Mesenchymal stem cell (in vitro differentiated cells and primary cell): Measurements from ENCODE around the gene NBDY.

Source experiments
- DNase-seq: peaks from one replicate; pipeline ENCODE4 v3.0.0-alpha.2; 2013
- H2AFZ ChIP-seq: one replicate; pipeline ENCODE4 v1.6.1; 2013; ENCODE audit warnings: low read depth, mild to moderate bottlenecking, control low read depth, inconsistent platforms, low read length, moderate library complexity
- H2AK5ac ChIP-seq: 2 replicates; pipeline ENCODE4 v1.6.1; 2013; ENCODE audit warnings: low read length, moderate library complexity, mild to moderate bottlenecking, inconsistent platforms; ENCODE audit not compliant: severe bottlenecking
- H2BK120ac ChIP-seq: one replicate; pipeline ENCODE4 v1.6.1; 2013; ENCODE audit warnings: low read depth, mild to moderate bottlenecking, inconsistent platforms, low read length, moderate library complexity
- H2BK12ac ChIP-seq, 2 experiments: one replicate each; pipeline ENCODE4 v1.6.1; 2013; ENCODE audit warnings: inconsistent platforms in 2 of 2, low read length in 2 of 2, mild to moderate bottlenecking in 2 of 2, moderate library complexity in 2 of 2, control low read depth in 1 of 2
- H2BK15ac ChIP-seq: one replicate; pipeline ENCODE4 v1.6.1; 2013; ENCODE audit warnings: mild to moderate bottlenecking, low read depth, inconsistent platforms; ENCODE audit not compliant: poor library complexity, severe bottlenecking
- H2BK5ac ChIP-seq: 2 replicates; pipeline ENCODE4 v1.6.1; 2013; ENCODE audit warnings: low read depth, mild to moderate bottlenecking, low read length, control low read depth, inconsistent platforms; ENCODE audit not compliant: poor library complexity, severe bottlenecking
- H3K14ac ChIP-seq, 2 experiments: one replicate each; pipeline ENCODE4 v1.6.1; 2013; ENCODE audit warnings: inconsistent platforms in 2 of 2, low read length in 2 of 2, control low read depth in 1 of 2, mild to moderate bottlenecking in 1 of 2, moderate library complexity in 1 of 2
- H3K18ac ChIP-seq, 2 experiments: one replicate each; pipeline ENCODE4 v1.6.1; 2013; ENCODE audit warnings: inconsistent platforms in 2 of 2, low read length in 2 of 2, control low read depth in 1 of 2, low read depth in 1 of 2, mild to moderate bottlenecking in 1 of 2
- H3K23ac ChIP-seq, 2 experiments: one replicate each; pipeline ENCODE4 v1.6.1; 2013; ENCODE audit warnings: inconsistent platforms in 2 of 2, low read length in 2 of 2, mild to moderate bottlenecking in 2 of 2, moderate library complexity in 2 of 2, control low read depth in 1 of 2
- H3K27ac ChIP-seq: 2 replicates; pipeline ENCODE4 v1.5.1; 2013; ENCODE audit warnings: mild to moderate bottlenecking, moderate library complexity, low read length, control low read depth, inconsistent platforms; ENCODE audit not compliant: poor library complexity, severe bottlenecking
- H3K27me3 ChIP-seq, 2 experiments: 2 replicates each; pipeline versions ENCODE4 v1.6.1 to v1.7.0; 2013; ENCODE audit warnings: low read length in 2 of 2, mild to moderate bottlenecking in 2 of 2, moderate library complexity in 2 of 2, control low read depth in 1 of 2, inconsistent platforms in 1 of 2; ENCODE audit not compliant: control insufficient read depth in 1 of 2, insufficient read depth in 1 of 2
- H3K36me3 ChIP-seq, 2 experiments: 2 replicates each; pipeline versions ENCODE4 v1.6.1 to v1.7.0; 2013; ENCODE audit warnings: low read length in 2 of 2, control low read depth in 1 of 2, inconsistent platforms in 1 of 2, low read depth in 1 of 2, mild to moderate bottlenecking in 1 of 2; ENCODE audit not compliant: insufficient read depth in 2 of 2, control insufficient read depth in 1 of 2
- H3K4ac ChIP-seq, 2 experiments: one replicate each; pipeline ENCODE4 v1.6.1; 2013; ENCODE audit warnings: inconsistent platforms in 2 of 2, low read length in 2 of 2, mild to moderate bottlenecking in 2 of 2, moderate library complexity in 2 of 2, control low read depth in 1 of 2, low read depth in 1 of 2
- H3K4me1 ChIP-seq: 2 replicates; pipeline ENCODE4 v1.6.1; 2013; ENCODE audit warnings: low read depth, low read length, control low read depth; ENCODE audit not compliant: control insufficient read depth, insufficient read depth
- H3K4me2 ChIP-seq: 2 replicates; pipeline ENCODE4 v1.6.1; 2013; ENCODE audit warnings: low read length, mild to moderate bottlenecking, inconsistent platforms; ENCODE audit not compliant: poor library complexity, severe bottlenecking
- H3K4me3 ChIP-seq, 2 experiments: 2 replicates each; pipeline versions ENCODE4 v1.5.1 to v1.7.0; 2013; ENCODE audit warnings: low read length in 2 of 2, mild to moderate bottlenecking in 2 of 2, control low read depth in 1 of 2, low read depth in 1 of 2; ENCODE audit not compliant: insufficient read depth in 1 of 2
- H3K79me1 ChIP-seq: replicated peaks from 2 replicates; pipeline ENCODE4 v1.6.1; 2013; ENCODE audit warnings: mild to moderate bottlenecking, control low read depth, low read length, inconsistent platforms; ENCODE audit not compliant: poor library complexity, severe bottlenecking
- H3K9ac ChIP-seq: 2 replicates; pipeline ENCODE4 v1.7.0; 2013; ENCODE audit warnings: mild to moderate bottlenecking, low read length, moderate library complexity
- H3K9me3 ChIP-seq: 2 replicates; pipeline ENCODE4 v1.7.0; 2013; ENCODE audit warnings: mild to moderate bottlenecking, low read length; ENCODE audit not compliant: control insufficient read depth
- H4K8ac ChIP-seq: one replicate; pipeline ENCODE4 v1.6.1; 2013; ENCODE audit warnings: inconsistent platforms, mild to moderate bottlenecking, low read length, moderate library complexity
- H4K91ac ChIP-seq: one replicate; pipeline ENCODE4 v1.6.1; 2013; ENCODE audit warnings: mild to moderate bottlenecking, low read length, inconsistent platforms
- WGBS: methylation state at CpG from one replicate; pipeline ENCODE4 v1.1.7; 2013; ENCODE audit warnings: mixed read lengths; 5-methylcytosine and 5-hydroxymethylcytosine counted together

Gene NBDY

GRCh38 chrX:56793521-56794320 lies 64.7 kb downstream of the NBDY start:
- H3K23ac ChIP-seq: no peak overlapping the region
- no peak overlapping the region for H3K4me2 ChIP-seq
- 91% methylated on average over 14 of the region's 15 CpGs for WGBS
- no peak overlapping the region for H2BK120ac ChIP-seq
- H3K27ac ChIP-seq: no peak overlapping the region
- no peak overlapping the region for H4K91ac ChIP-seq
- H3K4me3 ChIP-seq: no peak overlapping the region
- no peak overlapping the region for H2AK5ac ChIP-seq
- H3K36me3 ChIP-seq: peaks cover 5 to 10% of the 10 kb centered on the region in 2 experiments
- no peak overlapping the region for H2AFZ ChIP-seq
- no peak overlapping the region for H2BK5ac ChIP-seq
- H3K9me3 ChIP-seq: no peaks in the 10 kb centered on the region
- peaks cover 0 to 38% of the 10 kb centered on the region in 2 experiments for H3K27me3 ChIP-seq
- H3K4ac ChIP-seq: no peak overlapping the region
- no peak overlapping the region for H2BK15ac ChIP-seq
- no peak overlapping the region for H4K8ac ChIP-seq
- H3K9ac ChIP-seq: no peak overlapping the region
- H3K14ac ChIP-seq: no peak overlapping the region
- H2BK12ac ChIP-seq: no peak overlapping the region
- no peak for DNase-seq
- H3K4me1 ChIP-seq: peaks cover 5% of the 10 kb centered on the region
- no peak overlapping the region for H3K18ac ChIP-seq
- peaks cover 24% of the 10 kb centered on the region for H3K79me1 ChIP-seq

GRCh38 chrX:56794404-56795230 lies 65.6 kb downstream of the NBDY start:
- Histone ChIP-seq H4K8ac (no peak overlapping the region), H3K27ac (no peak overlapping the region), H3K4me2 (no peak overlapping the region), H3K27me3 (peaks cover 0 to 38% of the 10 kb centered on the region in 2 experiments), H3K9ac (no peak overlapping the region), H3K4me1 (peaks cover 5% of the 10 kb centered on the region), H3K14ac (no peak overlapping the region), H2BK15ac (no peak overlapping the region), H3K4me3 (no peak overlapping the region), H2AFZ (no peak overlapping the region), H2BK120ac (no peak overlapping the region), H3K79me1 (peaks cover 28% of the 10 kb centered on the region), H2AK5ac (no peak overlapping the region), H3K18ac (no peak overlapping the region), H2BK12ac (no peak overlapping the region), H3K23ac (no peak overlapping the region), H4K91ac (no peak overlapping the region), H2BK5ac (no peak overlapping the region), H3K9me3 (no peaks in the 10 kb centered on the region), H3K4ac (no peak overlapping the region), H3K36me3 (peaks cover 5 to 10% of the 10 kb centered on the region in 2 experiments)
- no peak for DNase-seq
- over 99% methylated on average over 9 of the region's 12 CpGs for WGBS

- no peak overlapping the region for H3K27ac ChIP-seq
- no peak overlapping the region for H3K4me2 ChIP-seq
- no peak overlapping the region for H2BK5ac ChIP-seq
- no peak overlapping the region for H2AFZ ChIP-seq
- no peak overlapping the region for H3K4me3 ChIP-seq
- peaks cover 28% of the 10 kb centered on the region for H3K79me1 ChIP-seq
- no peak for DNase-seq
- H2BK12ac ChIP-seq: no peak overlapping the region
- no peak overlapping the region for H2BK15ac ChIP-seq
- WGBS: 97% methylated on average over 12 of the region's 14 CpGs
- no peak overlapping the region for H3K4ac ChIP-seq
- peaks cover 5 to 10% of the 10 kb centered on the region in 2 experiments for H3K36me3 ChIP-seq
- H3K23ac ChIP-seq: no peak overlapping the region
- H3K18ac ChIP-seq: no peak overlapping the region
- no peak overlapping the region for H4K8ac ChIP-seq
- no peak overlapping the region for H4K91ac ChIP-seq
- H3K27me3 ChIP-seq: peaks cover 0 to 42% of the 10 kb centered on the region in 2 experiments
- no peak overlapping the region for H2AK5ac ChIP-seq
- peaks cover 5% of the 10 kb centered on the region for H3K4me1 ChIP-seq
- H2BK120ac ChIP-seq: no peak overlapping the region
- no peaks in the 10 kb centered on the region for H3K9me3 ChIP-seq
- no peak overlapping the region for H3K9ac ChIP-seq
- H3K14ac ChIP-seq: no peak overlapping the region
These were observed 66.3 kb downstream of the NBDY start for GRCh38 chrX:56795309-56795868.
